GM19467 (cell line): ENCODE measurements around the gene TJP1.
"Not testable (repeated sequence)": the region's sequence is repeated elsewhere in the genome, so short reads cannot be mapped to it uniquely, and the experiment has no call there.

ENCODE experiments used
- ATAC-seq: cut with Tn5 transposase; IDR thresholded peaks from one replicate; pipeline ENCODE4 v1.9.1; 2021; ENCODE audit warnings: mild to moderate bottlenecking, moderate library complexity; ENCODE audit not compliant: unreplicated experiment

Gene TJP1

GRCh38 chr15:29800491-29801366, 21.5 kb downstream of the TJP1 start:
- no peak for ATAC-seq

- ATAC-seq = no peak
Observed at GRCh38 chr15:29799859-29800258, 22.4 kb downstream of the TJP1 start.

GRCh38 chr15:29795610-29796009, 26.7 kb downstream of the TJP1 start:
- no peak for ATAC-seq

- no peak for ATAC-seq
Observed at GRCh38 chr15:29792426-29793159, 29.7 kb downstream of the TJP1 start.

GRCh38 chr15:29790607-29791006, 31.7 kb downstream of the TJP1 start:
- ATAC-seq = no peak

- no peak for ATAC-seq
Observed at GRCh38 chr15:29789871-29790270, 32.4 kb downstream of the TJP1 start.

GRCh38 chr15:29788433-29789034, 33.7 kb downstream of the TJP1 start:
- no peak for ATAC-seq

- ATAC-seq = no peak
Observed at GRCh38 chr15:29787767-29788166, 34.5 kb downstream of the TJP1 start.

- no peak for ATAC-seq
Observed at GRCh38 chr15:29785642-29786041, 36.6 kb downstream of the TJP1 start.

GRCh38 chr15:29785136-29785535, 37.1 kb downstream of the TJP1 start:
- no peak for ATAC-seq

GRCh38 chr15:29784413-29784812, 37.9 kb downstream of the TJP1 start:
- no peak for ATAC-seq

- ATAC-seq = not testable (repeated sequence)
Observed at GRCh38 chr15:29782816-29783215, 39.5 kb downstream of the TJP1 start.

- ATAC-seq = no peak
Observed at GRCh38 chr15:29778382-29778781, 43.9 kb downstream of the TJP1 start.

GRCh38 chr15:29776859-29777258, 45.4 kb downstream of the TJP1 start:
- no peak for ATAC-seq

GRCh38 chr15:29774900-29775299, 47.4 kb downstream of the TJP1 start:
- ATAC-seq = no peak

GRCh38 chr15:29773816-29774215, 48.5 kb downstream of the TJP1 start:
- no peak for ATAC-seq

GRCh38 chr15:29773000-29773399, 49.3 kb downstream of the TJP1 start:
- no peak for ATAC-seq

GRCh38 chr15:29770796-29771195, 51.5 kb downstream of the TJP1 start:
- ATAC-seq = no peak

- no peak for ATAC-seq
Observed at GRCh38 chr15:29765898-29766527, 56.3 kb downstream of the TJP1 start.

- no peak for ATAC-seq
Observed at GRCh38 chr15:29765234-29765841, 56.9 kb downstream of the TJP1 start.

GRCh38 chr15:29759596-29759995, 62.7 kb downstream of the TJP1 start:
- no peak for ATAC-seq
